HG03280 (cell line): Measurements from ENCODE around the gene RALGDS.
"Not testable (repeated sequence)": the region's sequence is repeated elsewhere in the genome, so short reads cannot be mapped to it uniquely, and the experiment has no call there.

Source experiments
- ATAC-seq: cut with Tn5 transposase; IDR thresholded peaks from one replicate; pipeline ENCODE4 v1.9.1; 2021; ENCODE audit warnings: mild to moderate bottlenecking, moderate library complexity; ENCODE audit not compliant: unreplicated experiment

The RALGDS gene

DNA sequence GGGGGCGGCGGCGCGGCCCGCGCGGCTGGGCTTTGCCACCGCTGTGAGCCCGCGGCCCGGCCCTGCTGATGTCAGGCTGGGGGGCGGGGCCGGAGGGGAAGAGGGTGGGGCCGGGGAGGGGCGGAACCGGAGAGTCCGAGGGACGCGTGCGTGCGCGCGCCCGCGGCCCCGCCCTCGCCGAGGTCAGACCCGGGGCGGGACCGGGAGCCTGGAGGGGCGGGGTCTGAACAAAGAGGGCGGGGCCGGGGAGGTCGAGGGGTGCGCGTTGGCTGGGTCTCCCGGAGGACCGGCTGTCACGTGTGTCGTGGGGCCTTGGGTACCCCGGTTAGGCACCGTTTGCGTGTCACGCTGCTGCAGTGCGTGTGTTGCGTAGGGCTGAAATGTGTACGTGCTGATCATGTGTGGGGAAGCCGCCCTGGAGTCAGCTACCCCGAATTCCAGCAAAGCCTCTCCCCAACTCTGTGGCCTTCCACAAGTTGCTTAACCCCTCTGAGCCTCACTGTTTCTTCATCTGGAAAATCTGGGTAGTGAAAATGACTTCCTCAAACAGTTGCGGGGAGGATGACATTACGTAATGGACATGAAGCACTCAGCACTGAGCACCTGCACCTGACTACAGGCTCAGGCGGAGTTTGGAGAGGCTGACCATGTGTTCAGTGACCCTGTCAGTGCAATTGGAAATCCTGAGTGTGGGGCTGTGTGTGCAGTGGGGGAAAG is at the start of gene RALGDS:
TSS of gene RALGDS (minus strand) at position 43 of the 717 bp plus-strand sequence. CDS start 86 bp downstream, outside the sequence.
- peak; percentile 77 for ATAC-seq

DNA sequence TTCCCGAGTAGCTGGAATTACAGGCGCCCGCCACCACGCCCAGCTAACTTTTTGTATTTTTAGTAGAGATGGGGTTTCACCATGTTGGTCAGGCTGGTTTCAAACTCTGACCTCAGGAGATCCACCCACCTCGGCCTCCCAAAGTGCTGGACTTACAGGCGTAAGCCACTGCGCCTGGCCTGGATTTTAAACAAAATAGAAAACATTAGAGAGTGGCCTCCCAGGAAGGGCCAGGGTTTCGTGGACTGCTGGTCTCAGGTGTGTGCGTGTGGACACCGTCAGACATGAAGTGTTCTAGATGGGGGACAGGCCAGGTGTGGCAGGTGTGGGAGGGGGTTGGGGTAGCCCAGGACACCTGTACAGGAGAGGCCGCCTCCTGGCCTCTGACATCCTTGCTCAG is 49.7 kb upstream of the RALGDS start:
- no peak for ATAC-seq

DNA sequence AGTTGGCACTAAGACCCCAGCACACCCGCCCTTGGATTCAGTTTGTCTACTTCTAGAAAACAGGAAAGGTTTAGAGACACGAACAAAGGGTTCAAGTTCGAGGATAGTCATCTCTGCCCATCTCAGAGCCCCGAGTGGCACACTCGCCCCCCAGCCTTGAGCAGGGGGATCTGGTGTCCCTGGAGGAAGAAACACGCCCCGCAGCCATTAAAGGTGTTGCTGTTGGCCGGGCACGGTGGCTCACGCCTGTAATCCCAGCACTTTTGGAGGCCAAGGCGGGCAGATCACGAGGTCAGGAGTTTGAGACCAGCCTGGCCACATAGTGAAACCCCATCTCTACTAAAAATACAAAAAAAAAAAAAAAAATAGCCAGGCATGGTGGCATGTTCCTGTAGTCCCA is 48.6 kb upstream of the RALGDS start:
- ATAC-seq: not testable (repeated sequence)

DNA sequence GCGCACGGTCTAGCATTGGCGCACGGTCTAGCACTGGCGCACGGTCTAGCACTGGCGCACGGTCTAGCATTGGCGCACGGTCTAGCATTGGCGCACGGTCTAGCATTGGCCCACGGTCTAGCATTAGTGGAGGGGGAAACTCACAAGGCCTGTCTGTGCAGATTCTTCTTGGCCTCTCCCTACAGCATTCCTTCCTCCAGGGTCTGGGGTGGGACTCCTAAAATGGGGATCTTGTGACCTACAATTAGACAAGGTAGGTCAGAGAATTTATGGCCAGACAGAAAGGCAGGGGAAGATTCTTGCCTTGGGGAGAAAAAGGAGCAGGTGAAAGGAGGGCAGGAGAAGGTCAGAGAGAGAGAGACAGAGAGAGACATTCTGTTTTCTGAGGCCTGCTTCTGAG is 48.1 kb upstream of the RALGDS start:
- ATAC-seq: no peak

DNA sequence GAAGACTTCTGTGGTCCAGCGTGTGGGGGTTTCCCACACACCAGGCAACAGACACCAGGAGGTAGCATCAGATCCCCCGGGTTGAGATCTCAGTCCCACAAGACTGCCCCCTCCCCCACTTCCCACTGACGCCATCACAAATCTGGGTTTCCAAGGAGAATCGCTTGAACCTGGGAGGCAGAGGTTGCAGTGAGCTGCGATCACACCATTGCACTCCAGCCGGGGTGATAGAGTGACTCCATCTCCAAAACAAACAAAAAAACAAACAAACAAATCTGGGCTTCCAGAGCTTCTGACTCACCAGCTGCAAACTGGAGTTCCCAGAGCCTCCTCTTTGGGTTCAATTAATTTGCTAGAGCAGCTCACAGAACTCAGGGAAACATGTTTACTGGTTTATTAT is 47.4 kb upstream of the RALGDS start:
- no peak for ATAC-seq

DNA sequence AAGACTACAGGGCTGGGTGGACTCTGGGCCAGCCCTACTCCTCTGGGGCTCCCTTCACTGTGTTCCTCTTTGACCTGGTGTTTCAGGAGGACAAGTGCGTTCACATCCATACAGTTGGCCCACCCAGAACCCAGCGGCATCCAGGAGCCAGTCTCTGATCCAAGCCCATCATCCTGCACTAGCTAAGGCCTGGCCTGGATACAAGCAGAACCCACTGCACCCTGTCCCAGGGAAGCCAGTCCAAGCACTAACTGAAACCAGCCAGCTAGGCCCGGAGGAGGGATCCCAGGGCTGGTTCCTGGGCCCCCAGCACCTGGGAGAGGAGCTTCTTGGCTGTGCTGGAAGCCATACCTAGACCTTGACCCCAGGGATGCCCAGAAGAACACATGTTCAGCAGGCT is 46.7 kb upstream of the RALGDS start:
- no peak for ATAC-seq

DNA sequence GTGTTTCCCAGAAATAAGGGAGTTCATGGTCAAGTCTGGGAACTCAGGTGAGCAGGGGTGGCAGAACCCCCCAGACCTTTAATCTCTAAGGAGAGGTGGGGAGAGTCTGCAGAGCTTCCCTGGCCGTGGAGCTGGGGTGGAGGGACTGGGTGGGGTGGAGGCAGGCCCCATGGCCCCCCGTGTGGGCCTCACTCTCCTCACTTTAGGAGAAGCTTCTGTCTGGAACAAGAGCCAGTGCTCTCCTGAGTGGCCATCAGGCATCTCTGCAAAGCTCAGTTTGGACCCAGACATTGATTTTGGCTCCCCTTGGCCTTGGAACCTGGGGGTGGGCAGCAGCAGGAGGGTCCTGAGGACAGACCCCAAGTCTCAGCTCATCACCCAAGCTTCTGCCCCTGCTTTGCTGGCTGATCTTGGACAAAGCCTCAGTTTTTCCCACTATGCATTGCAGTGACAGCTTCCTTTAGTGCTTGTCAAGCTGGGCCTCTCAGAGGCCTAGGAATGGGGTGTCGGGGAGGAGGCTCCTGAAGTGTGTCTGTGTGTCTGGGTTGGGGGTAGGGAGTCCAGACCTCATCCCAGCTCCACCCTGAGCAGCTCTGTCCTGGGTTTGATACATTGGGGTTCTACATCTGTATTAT is 46.2 kb upstream of the RALGDS start:
- no peak for ATAC-seq

DNA sequence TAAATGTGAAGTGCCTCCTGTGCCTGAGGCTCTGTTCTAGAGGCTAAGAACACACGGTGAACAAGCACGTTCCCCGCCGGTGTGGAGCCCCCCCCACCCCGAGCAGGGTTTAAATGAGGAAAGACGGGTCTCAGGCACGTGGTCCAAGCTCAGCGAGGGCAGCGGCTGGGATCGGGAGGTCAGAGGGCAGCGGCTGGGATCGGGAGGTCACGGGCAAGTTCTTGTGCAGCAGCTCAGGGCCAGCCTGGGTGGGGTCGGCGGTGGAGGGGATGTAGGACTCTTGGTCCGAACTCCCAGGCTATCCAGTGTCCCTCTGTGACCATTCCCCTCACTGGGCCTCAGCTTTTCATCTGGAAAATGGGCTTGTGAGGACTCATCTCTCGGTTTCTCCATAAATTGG is 45.4 kb upstream of the RALGDS start:
- ATAC-seq: no peak

DNA sequence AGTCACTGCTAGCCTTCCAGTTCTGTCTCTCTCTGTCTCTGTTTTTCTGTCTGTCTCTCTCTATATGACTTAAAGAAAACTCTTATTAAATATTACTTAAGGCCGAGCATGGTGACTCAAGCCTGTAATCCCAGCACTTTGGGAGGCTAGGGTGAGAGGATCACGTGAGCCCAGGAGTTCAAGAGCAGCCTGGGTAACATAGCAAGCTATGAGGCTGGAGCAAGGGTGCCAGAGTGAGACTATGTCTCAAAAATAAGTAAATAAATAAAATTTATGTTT is 44.4 kb upstream of the RALGDS start:
- no peak for ATAC-seq

DNA sequence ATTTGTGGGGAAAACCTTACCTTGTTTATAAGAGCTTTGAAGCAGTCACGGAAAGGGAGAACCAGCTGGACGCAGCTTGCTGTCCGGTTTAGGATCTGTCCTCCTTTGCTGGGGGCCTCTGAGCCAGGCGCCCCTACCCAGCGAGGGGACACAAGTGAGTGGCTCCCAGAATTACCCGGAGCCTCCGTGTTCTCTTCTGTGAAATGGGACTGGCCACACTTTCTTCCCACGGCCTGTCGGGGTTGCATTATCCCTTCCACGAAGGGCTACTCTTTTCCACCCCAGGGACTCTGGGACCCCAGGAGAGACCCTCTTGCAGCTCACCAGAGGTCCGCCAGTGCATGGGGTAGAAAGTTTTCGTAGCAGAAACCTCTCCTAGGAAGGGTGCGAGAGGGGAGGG is 43.2 kb upstream of the RALGDS start:
- no peak for ATAC-seq

DNA sequence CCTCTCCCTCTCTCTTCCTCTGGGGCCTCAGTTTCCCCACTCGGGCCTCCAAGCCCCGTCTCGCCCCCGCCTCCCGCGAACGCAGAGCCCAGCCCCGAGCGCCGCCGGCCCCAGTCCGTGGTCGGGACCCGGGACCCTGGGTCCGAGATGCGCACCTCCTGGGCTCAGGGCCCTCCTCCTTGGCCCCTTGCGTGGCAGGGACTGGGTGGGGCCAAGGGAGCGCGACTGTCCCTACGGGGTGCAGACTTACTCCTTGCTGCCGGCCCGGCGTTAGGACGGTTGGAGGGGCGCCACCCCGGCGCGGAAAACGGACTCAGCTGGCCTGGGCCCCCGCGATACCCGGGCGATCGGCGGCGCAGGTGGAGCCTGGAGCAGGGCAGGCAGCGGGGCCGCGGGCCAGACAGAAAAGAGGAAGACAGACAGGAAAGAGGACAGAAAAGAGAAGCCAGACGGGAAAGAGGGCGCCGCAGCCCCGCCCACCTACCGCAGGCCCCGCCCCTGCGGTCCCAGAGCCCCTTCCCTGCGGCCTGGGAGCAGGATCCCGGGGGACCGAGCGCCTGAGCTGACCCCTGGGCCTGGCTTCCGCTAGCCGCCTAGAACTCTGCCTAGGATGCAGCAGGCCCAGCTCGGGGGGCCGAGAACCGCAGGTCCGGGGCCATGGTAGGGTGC is 42.6 kb upstream of the RALGDS start, which contains the start of gene GBGT1:
TSS of gene GBGT1 (minus strand) at position 411 of the 669 bp plus-strand sequence. CDS start 1,502 bp downstream, outside the sequence.
- no peak for ATAC-seq

DNA sequence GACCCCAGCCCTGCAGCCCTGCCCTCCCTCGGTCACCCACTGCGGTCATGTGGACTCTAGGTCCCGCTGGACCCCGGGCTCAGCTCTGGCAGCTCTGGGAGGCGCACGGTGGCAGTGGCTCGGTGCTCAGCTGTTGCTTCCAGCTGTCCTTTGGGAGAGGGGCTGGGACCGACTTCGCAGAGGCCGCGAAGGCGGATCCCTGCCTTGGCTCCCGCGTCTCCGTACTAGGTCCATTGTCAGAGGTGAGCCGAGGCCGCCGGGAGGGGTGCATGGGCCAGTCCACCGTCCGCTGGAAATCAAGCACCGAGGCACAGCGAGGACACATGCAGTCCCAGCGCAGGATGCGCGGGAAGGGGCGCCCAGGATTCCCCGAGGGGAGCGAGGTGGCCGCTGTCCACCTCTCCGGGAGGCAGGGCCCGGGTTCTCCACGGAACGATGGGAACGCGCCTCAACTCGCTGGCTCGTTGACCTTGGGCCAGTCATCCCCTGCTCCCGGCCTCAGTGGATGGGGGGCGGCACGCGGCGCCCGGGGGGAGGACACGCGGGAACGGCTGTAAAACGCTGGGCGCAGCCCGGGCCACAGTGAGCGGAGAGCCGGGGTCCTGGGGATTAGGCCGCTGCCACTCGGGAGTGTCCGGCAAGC is 41.9 kb upstream of the RALGDS start:
- ATAC-seq: no peak

DNA sequence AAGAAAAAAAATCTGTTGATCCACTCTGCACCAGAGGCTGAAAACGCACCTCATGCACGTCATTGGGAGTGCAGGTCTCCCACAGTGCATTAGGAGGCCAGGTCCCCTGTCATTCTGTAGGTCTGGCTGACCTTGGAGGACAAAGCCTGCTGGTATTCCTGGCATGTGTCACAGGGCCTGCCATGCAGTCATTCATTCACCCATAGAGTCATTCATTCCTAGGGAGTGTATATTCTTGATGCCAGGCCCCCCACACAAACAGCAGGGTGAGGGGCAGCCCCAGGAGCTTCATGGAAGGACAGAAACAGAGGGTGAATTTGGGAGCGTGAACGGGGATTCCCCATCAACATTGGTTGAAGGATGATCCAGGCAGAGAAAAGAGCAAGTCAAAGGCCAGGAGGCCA is 40.5 kb upstream of the RALGDS start:
- no peak for ATAC-seq

DNA sequence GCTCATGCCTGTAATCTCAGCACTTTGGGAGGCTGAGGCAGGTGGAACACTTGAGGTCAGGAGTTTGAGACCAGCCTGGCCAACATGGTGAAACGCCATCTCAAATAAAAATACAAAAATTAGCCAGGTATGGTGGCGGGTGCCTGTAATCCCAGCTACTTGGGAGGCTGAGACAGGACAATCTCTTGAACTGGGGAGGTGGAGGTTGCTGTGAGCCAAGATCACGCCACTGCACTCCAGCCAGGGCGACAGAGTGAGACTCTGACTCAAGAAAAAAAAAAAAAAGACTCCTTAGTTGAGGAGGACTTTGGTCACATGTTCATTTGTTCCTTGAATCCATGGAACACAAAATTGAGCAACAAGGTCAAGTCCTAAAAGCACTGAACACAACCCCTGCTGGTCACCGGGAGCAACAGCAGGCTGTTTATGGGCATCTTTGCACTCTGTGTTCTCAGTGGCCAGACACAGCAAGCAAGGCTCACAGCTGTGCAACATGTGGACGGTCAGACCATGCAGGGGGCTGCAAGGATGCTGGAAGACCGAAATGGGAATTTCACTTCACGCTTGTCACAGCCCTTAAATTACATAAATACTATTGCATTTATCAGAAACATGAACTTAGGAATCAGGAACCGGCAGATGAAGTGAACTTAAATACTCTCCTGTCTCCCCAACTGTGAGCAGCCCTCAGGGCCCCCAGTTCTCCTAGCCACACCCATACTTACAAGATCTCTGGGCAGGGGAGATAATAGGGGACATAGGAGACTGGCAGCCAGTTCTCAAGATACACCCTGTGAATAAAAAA is 39.9 kb upstream of the RALGDS start:
- ATAC-seq: no peak

DNA sequence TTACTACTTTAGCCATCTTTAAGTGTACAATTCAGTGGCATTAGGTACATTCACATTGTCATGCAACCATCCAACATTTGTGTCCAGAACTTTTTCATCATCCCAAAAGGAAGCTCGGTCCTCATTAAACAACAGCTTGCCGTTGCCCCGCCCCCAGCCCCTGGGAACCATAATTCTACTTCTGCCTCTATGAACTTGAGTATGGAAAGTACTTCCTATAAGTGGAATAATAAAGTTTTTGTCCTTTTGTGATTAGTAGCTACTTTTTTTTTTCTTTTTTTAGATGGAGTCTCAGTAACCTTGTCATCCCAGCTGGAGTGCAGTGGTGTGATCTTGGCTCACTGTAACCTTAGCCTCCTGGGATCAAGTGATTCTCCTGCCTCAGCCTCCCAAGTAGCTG is 37.7 kb upstream of the RALGDS start:
- no peak for ATAC-seq

DNA sequence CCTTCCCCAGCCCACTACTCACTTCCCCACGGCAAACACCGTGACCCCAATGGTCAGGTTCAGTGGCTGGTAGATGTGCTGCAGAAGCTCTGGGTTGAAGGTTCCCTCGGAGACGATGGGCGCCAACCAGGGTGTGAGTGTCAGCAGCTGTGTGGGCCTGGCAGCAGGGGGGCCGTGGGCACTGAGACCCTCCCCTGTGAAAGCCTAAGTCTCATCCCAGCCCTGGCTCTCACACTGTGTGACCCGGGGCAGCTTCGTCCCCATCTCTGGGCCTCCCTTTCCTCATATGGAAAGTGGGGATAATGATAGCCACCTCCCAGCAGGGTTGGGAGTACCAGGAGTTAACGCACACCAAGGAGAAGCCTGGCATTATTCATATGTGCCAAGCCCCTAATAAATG is 34.1 kb upstream of the RALGDS start:
- ATAC-seq: no peak

DNA sequence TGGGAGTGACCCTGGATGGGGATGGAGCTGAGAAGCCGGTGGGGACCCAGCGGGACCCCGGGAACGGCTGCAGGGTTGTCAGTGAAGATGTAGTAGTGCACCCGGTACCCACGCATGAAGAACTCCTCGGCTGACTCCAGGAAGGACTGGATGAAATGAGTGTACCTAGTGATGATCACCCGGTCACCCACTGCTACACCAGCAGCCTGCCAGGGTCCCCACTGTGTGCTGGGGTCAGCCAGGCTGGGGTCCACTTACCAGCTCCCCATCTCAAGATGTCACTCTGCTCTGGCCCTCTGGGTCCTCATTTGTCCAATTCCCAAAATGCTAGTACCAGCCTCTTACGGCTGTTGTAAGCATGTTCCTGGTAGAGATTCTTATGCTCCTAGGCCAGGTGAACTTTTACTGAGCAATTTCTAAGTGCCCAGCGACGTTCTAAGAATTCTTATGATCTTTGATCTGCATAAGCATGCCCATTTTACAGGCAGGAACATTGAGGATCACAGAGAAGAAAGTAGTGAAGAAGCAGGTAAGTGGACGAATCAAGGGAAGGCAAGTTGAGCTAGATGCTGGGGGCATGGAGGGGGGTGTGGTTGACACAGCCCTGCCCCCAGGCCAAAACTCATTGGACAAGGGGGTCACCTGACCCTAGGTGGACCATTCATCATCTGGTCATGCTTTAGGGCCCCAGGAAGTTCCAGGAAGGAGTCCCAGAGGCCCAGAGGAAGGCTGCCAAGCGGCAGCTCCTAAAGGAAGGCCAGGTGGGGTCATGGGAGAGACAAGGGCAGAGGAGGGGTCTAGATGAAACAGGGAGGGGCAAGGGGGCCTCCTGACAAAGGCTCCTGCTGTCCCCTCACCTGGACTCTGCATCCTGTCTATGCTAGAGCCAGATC is 33.3 kb upstream of the RALGDS start:
- no peak for ATAC-seq

DNA sequence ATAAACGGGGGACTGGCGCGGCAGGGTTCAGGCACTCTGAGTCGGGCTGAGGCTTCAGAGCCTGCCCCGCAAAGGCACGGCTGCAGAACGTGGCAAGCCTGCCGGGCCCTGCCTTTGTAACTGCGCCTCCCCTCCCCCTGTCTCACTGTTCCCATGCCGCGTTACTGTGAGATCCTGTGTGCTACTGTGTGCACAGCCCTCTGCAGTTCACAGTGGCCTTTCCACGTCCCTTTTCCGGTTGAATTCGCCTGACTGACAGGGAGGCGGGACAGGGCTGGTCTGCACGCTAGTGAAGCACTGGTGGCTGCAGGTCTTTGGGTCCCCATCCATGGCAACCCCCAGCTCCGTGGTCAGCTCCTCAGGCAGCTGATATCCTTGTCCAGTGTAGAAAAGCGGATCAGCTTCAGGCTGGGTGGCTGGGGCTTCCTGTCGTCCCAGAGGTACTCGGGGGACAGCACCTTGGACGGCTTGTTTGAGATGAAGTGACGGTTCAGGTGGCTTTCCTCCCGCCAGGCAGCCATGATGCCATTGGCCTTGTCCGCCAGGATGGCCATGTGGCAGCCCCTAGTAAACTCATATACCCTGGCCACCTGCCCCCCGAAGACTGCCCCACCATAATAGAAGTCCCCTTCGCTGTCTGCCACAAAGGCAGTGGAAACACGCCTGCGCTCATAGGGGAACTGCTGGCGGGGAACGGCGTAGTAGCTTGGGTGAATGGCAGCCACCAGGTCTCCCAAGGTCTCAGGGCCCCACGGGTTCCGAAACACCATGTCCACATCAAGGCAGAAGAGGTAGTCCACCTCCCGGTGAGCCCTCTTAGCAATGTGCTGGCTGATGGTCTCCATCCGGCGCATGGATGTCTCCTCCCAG is 32.4 kb upstream of the RALGDS start:
- ATAC-seq: no peak
